Stimulated activated CD4-positive, alpha-beta T cell treated with anti-CD3 and anti-CD28 coated beads, Interleukin-2, amount 100 ng/mL, for 4 hours (primary cell): Measurements from ENCODE around the gene AHRR.

Experiments used
- DNase-seq: peaks from one replicate; pipeline ENCODE4 v3.0.0-alpha.2; 2020; ENCODE audit warnings: low read depth

The AHRR gene

DNA sequence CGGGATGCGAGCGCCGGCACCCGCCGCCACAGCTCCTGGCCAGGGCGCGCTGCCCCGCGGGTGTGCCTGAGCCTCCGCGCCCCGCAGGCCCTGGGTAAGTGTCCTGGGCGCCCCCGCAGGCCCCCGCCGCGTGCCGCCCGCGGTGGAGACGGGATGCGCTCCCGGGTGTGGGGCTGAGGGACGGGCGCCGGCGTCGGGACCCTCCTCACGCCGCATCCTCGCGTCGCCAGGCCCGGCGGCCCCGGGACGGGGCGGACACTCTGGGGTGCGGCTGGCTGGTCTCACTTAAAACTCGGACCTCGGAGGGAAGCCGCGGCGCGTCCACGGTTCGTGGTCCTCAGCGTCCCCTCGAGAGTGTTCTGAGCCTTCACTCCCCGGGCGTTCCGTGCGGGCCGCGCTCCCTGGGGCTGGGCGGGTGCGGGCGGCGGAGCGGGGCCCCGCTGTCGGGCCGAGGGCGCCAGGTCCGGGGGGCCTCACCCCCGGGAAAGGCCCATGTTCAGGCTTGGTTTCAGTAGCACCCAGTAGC is 275 bp downstream of the AHRR start:
- DNase-seq = no peak

DNA sequence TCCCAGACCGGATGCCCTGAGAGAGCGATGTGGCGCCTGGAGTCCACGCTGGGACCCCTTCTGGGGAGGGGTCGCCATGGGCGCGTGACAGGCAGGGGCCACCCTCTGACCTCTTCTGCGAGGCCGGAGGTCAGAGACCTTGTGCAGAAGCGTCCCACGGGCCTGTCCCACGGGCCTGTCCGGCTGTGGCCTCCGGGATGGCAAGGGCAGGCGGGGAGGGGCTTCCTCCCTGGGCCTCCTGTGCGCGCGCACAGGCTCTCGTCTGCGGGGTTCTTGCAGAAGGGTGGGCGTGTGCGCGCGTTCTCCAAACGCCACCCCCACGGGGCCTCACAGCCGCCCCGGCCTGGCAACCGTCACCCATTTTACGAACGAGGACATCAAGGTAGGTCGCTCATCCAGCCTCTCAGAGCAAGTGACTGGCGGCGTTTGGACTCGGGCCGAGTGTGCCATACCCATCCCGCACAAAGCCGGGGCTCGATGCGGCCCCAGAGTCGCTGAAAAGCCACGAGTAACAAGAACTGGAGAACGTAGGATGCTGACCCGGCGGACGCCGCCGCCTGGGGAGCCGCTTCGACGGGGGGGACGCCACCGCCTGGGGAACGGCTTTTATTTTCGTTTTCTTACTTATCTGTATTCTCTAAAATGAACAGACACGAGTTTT is 897 bp downstream of the AHRR start:
- no peak for DNase-seq

DNA sequence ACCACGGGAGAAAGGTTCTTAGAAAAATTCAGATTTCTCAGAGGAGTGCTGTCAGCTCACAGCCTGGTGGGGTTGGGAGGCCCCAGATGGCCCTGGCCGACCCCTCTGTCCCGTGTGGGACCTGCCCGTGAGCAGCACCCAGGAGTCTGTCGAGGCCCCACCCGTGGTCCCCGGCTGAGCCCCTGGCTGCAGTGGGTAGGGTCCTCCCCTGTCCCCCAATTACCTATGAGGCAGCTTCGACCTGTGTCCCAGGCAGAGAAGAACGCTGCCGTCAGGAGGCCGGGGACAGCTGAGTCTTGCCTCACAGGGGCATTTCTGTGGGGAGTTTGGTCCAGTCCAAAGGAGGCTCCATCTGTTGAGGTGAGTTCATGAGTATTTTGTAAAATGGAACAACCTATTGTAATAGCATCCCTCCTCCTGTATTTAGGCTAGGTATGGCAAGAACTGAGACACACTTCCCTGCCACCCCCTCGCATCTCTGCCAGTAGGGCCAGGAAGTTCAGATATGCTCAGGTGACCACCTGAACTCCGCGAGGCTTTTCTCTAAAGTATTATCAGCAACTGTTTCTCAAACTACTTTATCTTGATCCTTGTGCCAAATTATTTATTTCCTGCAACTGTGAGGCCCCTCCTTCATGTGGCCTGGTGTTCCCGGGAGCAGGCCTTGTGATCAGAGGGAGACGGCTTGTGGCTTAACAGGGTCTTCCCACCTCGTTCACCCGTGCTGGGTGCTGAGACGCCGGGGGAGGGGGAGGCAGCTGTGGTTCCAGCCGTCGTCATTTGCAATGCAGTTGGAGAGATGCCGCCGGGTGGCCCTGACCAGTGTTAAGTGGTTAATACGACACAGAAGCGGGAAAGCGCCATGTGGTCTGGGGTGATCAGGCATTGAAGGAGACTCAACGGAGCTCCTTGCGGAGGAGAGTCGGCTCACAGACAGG is 1.7 kb downstream of the AHRR start:
- no peak for DNase-seq

DNA sequence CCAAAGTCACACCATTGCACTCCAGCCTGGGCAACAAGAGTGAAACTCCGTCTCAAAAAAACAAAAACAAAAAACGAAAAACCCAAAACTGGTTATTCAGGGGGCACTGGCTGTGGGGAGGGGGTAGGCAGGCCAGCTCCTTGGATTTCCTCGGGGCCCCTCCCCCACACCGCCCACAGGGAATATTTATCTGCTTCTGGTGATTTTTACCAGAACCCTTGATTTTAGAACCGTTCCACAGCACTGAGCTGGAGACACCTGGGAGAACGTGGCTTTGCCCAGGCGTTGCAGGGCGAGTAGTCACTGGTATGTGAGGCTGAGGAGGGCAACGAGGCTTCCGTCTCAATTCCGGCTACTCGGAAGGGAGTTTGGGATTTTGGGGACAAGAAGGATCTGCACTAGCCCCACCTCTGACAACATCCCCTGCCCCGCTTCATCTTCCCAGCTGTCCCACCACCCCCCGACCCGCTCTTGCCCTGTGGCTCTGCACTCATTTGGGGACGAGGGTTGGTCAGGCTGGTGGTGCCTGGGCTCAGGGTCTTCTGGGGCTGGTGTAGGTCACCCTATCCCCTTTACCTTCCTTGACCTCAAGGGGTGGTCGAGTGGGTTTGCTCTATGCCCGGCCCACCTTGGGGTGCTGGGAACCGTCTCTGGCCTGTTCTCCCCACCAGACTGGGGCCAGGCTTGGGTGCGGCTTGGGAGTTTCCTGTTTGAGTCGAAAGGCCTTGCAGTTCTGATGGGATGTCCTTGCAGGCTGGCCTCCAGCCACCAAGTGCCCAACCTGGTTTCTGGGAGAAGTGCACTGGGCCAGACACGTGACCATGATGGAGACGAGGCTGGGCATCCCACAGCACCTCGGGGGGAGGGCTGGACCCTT is 3.5 kb downstream of the AHRR start:
- DNase-seq = no peak

DNA sequence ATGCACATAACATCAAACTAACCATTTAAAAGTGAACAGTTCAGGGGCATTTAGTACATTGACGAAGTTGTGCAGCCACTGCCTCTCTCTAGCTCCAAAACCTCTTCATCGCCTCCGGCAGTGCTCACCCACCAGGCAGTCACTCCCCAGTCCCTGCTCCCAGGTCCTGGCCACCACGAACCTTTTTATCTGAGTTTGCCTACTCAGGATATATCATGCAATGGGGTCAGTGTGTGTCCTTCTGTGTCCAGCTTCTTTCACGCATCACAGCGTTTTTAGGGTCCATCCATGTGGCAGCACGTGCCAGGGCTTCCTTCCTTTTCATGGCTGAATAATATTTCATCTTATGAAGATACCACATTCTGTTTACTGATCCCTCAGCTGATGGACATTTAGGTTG is 4.6 kb downstream of the AHRR start:
- DNase-seq = no peak

DNA sequence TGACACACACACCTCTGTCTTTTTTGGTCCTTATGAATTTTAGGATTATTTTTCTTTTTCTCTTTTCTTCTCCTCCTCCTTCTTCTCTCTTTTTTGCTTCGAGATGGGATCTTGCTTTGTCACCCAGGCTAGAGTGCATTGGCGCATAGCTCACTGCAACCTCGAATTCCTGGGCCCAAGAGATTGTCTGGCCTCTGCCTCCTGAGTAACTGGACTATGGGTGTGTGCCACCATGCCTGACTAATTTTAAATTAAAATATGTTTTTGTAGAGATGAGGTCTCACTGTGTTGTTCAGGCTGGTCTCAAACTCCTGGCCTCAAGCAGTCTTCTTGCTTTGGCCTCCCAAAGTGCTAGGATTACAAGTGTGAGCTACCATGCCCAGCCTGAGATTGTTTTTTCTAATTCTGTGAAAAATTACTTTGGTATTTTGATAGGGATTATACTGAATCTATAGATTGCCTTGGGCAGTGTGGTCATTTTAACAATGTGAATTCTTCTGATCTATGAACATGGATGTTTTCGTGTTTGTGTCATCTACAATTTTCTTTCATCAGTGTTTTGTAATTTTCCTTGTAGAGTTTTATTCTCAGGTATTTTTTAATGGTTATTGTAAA is 7.7 kb downstream of the AHRR start:
- DNase-seq = no peak

DNA sequence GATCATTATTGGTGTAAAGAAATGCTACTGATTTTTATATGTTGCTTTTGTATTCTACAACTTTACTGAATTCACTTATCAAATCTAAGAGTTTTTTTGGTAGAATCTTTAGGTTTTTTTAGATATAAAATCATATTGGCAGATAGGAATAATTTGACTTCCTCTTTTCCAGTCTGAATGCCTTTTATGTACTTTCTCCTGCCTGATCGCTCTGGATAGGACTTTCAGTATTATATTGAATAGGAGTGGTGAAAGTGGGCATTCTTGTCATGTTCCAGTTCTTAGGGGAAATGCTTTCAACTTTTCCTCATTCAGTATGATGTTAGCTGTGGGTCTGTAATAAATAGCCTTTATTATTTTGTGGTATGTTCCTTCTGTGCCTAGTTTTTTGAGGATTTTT is 8.3 kb downstream of the AHRR start:
- DNase-seq = no peak

DNA sequence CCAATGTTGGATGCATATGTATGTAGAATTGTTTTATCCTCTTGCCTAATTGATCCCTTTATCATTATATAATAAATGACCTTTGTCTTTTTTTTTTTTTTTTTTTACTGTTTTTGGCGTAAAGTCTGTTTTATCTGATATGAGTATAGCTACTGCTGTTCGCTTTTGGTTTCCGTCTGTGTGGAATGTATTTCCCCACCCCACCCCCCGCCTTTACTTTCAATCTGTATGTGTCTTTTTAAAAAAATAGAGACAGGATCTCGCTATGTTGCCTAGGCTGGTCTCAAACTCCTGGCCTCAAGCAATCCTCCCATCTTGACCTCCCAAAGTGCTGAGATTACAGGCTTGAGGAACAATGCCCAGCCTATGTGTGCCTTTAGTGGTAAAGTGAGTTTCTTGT is 11.3 kb downstream of the AHRR start:
- no peak for DNase-seq

DNA sequence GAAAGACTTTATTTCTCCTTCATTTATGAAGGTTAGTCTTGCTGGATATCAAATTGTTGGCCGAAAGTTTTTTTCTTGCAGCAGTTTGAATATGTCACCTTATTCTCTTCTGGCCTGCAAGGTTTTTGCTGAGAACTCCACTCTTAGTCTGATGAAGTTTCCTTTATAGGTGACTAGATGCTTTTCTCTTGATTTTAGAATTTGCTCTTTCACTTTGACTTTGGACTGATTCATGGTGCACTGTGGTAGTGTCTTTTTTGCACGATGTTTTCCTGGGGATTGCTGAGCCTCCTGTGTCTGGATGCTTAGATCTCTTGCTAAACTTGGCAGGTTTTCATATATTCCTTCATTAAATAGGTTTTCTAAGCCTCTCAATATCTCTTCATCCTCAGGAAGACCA is 12.4 kb downstream of the AHRR start:
- DNase-seq = no peak

DNA sequence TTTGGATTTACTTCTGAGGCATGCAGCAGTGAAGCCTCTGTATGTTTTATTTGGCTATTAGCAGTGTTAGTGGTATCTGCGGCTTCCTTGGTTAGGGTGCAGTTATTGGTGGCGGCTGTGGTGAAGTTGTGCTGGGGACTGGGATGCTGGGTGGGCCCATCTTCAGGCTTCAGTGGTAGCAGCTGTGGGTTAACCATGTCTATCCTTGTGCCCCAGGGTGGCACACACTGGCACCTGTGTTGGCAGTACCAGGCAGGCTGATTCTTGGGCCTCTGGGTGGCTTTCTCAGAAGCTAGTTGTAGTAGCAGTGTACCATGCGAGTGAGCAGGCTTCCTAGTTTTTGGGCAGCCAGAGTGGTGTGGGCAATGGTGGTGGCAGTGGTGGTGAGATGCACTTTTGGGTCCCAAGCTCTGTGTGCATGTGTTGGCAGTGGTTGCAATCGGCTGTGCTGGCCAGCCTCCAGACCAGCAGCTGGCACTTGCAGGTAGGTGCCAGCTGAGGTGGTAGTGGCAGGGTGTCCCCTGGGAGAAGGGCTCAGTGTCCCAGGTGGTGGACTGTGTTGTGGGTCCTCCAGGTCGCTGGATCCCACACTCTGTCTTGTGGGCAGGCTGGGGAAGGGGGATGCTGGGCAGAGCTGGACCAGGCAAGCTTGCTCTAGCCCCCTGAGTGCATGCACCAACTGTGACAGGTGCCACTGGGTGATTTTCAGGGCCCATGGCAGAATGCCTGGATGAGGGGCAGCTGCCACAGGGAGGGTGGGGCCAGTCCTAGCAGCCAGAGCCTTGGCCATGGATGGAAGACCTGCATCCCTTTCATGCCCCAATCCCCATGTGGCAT is 13.6 kb downstream of the AHRR start:
- DNase-seq = no peak

DNA sequence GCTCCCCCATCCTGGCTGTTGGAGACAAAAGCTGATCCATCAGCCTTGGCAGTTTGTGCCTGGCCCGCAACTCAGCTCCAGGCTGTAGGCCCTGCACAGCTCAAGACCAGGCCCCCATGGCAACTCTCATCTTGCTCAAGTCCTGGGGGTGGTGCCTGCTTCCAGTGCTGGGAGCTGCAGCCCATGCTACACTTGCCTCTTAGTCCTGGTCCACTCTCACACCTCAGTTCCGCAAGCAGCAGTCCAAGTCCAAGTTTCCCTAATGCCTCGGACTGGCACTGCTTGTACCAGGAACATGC is 14.2 kb downstream of the AHRR start:
- no peak for DNase-seq

DNA sequence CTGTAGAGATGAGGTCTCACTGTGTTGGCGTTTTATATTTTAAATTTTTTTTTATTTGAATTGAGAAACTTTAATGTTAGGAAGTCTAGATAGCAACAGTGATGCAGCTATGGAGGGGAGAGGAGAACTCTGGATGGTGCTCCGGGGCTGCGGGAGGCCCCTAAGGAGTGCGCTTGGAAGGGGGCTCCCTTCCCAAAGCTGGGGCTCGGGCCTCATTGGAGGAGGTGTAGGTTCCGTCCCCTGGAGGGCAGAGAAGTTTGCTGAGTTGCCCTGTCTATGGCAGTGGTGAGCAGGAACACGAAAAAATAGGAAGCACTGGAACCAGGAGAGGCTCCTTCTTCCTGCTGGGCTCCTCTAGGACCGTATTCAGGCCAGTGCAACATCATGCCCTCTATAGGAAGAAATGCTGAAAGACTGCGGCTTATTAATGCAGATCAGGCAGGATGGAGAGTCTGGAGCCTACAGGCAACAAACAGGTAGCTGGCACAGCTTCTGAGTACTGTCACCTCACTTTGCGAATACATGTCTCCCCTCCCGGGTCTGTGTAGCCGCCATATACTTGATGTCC is 16.1 kb downstream of the AHRR start:
- no peak for DNase-seq

DNA sequence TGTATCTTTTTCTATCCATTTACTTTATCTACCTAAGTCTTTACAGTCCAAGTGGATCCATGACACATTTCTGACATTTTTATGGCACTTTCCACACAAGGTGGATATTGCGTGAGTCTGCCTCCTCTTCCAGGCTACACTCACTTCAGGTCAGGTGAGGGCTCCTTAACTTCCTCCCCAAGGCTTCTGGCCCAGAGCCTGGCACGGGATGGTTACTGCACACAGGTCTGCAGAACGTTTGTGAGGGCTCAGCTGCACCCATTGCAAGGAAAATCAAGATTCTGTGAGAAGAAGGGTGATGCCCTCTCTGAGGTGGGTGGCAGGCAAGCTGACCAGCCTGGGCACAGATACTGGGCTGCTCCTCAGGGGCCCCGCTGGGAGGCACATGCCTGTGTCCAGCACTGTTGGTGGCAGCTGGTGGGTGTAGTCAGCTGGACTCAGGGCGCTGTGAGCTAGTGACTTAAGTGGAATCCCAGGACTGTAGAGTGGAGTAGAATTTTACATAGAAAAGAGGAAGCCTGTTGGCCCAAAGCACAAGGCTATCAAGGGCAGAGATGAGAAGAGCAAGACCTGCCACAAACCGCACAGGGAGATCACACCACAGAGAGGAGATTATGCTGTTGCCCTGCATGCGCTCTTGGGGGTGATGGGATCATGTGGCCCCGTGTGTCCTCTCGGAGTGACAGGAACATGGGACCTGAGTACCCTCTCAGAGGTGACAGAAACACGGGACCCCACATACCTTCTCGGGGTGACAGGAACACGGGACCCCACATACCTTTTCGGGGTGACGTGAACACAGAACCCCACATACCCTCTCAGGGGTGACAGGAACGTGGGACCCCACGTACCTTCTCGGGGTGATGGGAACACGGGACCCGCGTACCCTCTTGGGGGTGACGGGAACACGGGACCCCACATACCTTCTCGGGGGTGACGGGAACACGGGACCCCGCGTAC is 21.3 kb downstream of the AHRR start:
- DNase-seq = no peak

DNA sequence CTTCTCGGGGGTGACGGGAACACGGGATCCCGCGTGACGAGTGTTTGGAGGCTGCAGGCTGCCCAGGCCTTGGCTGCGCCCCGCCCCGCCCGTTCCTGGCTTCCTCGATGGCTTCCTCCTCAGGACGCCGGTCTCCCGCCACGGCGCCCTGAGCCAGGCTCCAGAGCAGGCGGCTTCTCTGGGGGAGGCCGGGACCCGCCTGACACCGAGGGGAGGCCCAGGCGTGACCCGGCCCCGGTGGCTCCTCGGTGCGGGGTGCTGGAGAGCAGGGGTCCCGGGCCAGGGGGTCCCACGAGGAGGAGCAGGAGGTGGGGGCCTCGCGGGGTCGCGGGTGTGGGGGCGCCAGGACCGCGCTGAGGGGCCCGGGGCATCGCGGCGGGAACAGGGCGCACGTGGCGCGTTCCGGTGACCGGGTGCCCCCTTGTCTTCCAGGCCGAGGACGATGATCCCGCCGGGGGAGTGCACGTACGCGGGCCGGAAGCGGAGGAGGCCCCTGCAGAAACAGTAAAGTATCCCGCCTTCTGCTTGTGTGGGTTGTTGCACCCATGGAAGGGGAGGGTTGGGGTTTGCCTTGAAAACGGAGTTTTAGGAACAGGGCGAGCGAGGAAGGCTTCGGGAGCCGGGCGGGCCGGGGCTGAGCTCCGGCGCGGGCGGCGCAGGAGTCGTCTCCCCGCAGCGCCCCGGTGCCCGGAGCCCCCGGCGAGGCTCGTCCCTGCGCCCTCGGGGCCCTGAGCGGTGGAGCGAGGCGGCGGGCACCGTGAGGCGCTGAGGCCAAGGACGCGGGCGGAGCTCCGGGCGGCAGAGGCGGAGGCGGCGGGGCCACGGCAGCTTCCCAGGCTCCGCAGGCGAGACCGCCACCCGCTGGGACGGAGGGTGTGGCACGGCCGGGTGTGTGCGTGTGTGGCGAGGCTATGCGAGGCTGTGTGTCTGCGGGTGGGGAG is 22.2 kb downstream of the AHRR start:
- peak; percentile 39 for DNase-seq

DNA sequence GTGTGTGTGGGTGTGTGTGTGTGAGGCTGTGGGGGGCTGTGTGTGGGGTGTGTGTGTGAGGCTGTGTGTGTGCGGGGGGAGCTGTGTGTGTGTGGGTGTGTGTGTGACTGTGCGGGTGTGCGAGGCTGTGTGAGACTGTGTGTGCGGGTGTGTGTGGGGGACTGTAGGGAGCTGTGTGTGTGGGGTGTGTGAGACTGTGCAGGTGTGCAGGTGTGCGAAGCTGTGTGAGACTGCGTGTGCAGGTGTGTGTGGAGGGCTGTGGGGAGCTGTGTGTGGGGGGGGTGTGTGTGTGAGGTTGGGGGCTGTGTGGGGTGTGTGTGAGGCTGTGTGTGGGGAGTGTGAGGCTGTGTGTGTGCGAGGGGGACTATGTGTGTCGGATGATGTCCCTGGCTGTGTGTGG is 23.2 kb downstream of the AHRR start:
- DNase-seq = no peak

DNA sequence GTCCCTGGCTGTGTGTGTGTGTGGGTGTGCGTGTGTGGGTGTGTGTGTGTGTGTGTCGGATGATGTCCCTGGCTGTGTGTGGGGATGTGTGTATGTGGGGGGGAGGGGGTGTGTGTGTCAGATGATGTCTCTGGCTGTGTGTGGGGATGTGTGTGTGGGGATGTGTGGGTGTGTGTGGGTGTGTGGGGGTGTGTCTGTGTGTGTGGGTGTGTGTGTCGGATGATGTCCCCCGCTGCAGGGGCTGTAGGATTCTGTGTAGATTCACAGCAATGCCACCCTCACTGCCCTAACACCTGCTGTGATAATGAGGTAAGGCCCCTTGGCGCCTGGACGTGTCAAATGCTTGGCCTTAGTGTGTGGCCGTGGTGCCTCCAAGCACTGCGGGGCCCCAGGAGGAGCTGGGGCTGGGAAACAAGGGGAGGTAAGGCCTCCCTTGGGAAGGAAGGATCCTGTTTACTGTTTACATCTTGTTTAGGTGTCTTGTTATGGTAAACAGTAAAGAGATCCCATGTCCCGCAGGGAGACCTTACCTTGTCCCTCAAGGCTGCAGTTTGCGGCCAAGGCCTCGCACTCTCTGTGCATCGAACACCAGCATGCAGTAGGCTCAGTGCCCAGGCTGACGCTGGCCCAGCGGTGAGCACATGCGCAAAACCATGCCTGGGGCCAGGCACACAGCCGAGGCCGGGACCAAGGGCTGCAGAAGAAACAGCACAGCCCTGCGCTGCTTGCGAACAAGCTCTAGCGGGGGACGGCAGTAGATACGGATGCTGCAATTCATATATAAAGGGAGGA is 24.1 kb downstream of the AHRR start:
- no peak for DNase-seq

DNA sequence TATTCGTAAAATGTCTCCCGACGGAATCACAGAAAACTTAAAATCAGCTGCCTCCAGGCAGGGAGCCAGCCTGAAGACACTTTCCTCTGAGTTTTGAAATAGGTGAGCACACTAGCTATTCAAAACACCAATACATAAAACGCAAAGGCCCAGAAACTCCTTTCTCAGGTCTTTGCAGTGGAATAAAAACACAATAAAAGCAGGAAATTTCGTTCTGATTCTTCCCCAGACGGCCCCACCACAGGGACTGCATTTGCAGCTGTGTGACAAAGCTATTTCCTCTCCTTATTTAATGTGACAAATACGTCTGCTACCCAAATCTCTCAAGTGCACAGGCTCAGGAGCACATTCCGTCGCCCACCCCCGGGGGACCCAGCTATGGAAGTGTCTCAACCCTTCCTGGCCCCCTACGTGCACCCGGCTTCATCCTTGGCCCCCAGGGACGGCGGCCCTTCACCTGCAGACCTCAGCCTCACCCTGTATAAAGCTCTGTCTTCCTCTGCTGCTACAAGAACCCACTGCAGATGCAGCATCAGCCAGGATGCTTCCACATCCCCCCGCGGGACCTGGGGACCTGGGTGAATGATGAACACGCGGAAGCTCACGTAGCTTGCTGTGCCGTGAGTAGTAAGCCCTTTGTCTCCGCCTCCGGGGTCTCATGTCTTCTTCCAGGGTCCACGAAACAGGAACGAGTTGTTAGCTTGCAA is 24.9 kb downstream of the AHRR start:
- DNase-seq = no peak
